WTC11 (cell line): ENCODE measurements around the gene SLC44A5.

ENCODE experiments used
- ATF3 ChIP-seq: sonication (generic); formaldehyde crosslinking; conservative IDR thresholded peaks from 2 replicates; pipeline ENCODE4 v1.8.1; 2022; ENCODE audit warnings: mild to moderate bottlenecking, missing genetic modification reagents
- CREM ChIP-seq: sonication (generic); formaldehyde crosslinking; IDR thresholded peaks from 2 replicates; pipeline ENCODE4 v1.8.1; 2022; ENCODE audit warnings: mild to moderate bottlenecking, missing genetic modification reagents, moderate library complexity
- CTCF ChIP-seq: fragments of 200-600 bp; IDR thresholded peaks from 2 replicates; pipeline ENCODE4 v1.8.0; 2022; ENCODE audit warnings: antibody characterized with exemption
- IRF1 ChIP-seq: sonication (generic); formaldehyde crosslinking; IDR thresholded peaks from 2 replicates; pipeline ENCODE4 v1.8.0; 2023; ENCODE audit warnings: missing genetic modification reagents
- KAT7 ChIP-seq: sonication (generic); formaldehyde crosslinking; IDR thresholded peaks from 2 replicates; pipeline ENCODE4 v1.8.1; 2023; ENCODE audit warnings: missing genetic modification reagents, mild to moderate bottlenecking, borderline replicate concordance
- NR3C1 ChIP-seq: sonication (generic); formaldehyde crosslinking; conservative IDR thresholded peaks from 2 replicates; pipeline ENCODE4 v1.8.1; 2023; ENCODE audit warnings: low read depth, mild to moderate bottlenecking, missing genetic modification reagents
- SP1 ChIP-seq: sonication (generic); formaldehyde crosslinking; conservative IDR thresholded peaks from 2 replicates; pipeline ENCODE4 v1.8.1; 2022; ENCODE audit warnings: missing genetic modification reagents
- ZNF512 ChIP-seq: sonication (generic); formaldehyde crosslinking; IDR thresholded peaks from 2 replicates; pipeline ENCODE4 v1.8.1; 2022; ENCODE audit warnings: missing genetic modification reagents, borderline replicate concordance

GRCh38 chr1:75444220-75444619 is 166.7 kb downstream of the SLC44A5 start:
- no peak for TF ChIP-seq KAT7
- TF ChIP-seq CTCF, result no peak
- TF ChIP-seq IRF1, result no peak
- no peak for TF ChIP-seq NR3C1 (CRISPR knock-in tag)
- TF ChIP-seq SP1 (CRISPR knock-in tag), result no peak
- 0 out of 2 replicates have a peak, but pooled peaks have one; percentile 43 for TF ChIP-seq ZNF512
- no peak for TF ChIP-seq ATF3
- no peak for TF ChIP-seq CREM (CRISPR knock-in tag)
